ENCODE measurements around the gene TUBE1.
A peak's percentile ranks its signal among the peaks of the same experiment; 100 is the strongest.

The TUBE1 gene

DNA sequence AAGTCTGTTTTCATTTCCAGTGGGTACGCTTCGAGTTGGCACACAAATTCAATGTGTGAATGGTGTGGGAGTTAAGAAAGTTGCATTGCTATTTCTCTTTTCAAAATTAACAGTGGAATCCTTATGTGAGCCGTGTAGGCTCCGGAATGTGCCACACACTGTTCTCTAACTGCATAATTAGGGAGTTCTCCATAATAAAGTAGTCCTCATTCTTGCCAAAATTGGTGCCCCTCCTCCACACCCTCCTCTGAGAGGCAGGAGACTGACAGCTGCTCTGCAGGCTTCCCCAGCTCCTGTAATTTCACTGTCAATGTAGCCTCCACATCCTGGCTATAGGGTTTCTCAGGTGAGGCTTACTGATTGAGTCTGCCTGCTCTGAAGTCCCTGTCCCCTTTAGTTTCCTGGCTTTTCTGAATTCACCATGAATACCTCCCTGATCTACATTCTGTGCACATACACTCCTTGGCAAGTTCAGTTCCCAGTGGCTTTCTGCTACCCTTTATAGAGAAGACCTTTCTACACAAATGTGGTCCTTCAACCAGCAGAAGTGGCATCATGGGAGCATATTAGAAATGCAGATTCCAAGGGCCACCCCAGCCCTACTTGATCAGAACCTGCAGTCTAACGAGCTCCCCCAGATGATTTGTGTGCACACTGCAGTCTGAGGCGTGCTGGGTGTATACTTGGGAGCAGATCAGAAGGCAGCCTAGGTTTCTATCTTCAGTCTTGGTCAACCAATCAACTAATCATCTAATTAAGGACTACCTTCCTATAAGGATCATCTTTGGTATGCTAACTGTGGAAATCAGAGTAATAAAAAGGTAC lies 53.3 kb downstream of the TUBE1 start:
- no peak for DNase-seq

DNA sequence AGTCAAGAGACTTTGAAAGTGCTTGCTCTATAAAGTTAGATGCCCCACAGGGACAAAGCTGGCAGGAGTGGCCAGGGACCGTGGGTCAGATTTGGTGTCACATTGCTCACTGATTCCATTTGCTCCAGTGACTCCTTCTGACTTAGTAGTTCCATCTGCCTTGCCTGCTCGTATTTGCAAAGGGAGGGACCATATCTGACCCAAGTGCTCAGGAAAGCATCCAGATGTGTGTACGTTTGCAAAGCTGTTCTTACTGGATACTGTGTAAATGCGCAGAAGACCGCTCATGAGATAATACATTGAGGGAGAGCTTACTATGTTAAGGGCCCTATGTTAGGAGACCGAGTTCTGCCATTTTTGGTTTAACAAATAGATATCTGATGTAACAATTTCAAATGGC lies 54.6 kb downstream of the TUBE1 start:
- DNase-seq, result no peak

DNA sequence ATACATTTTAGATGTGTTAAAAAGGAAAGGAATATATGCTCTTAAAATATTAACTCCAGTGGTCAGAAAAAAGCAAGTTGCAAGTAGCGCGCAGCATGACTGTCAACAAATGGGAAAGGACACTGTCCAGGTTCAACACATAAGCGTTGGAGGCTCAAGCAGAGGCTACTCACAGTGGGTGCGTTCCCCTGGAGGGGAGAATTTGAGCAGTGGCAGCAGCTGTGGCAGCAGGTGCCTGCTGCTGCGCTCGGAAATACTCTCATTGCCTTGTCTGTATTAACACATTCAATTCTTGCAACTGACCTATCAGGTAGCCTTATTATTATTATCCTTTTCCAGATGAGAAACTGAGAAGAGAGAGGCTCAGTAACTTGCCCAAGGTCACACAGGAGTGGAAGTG lies 55.3 kb downstream of the TUBE1 start:
- no peak for DNase-seq

DNA sequence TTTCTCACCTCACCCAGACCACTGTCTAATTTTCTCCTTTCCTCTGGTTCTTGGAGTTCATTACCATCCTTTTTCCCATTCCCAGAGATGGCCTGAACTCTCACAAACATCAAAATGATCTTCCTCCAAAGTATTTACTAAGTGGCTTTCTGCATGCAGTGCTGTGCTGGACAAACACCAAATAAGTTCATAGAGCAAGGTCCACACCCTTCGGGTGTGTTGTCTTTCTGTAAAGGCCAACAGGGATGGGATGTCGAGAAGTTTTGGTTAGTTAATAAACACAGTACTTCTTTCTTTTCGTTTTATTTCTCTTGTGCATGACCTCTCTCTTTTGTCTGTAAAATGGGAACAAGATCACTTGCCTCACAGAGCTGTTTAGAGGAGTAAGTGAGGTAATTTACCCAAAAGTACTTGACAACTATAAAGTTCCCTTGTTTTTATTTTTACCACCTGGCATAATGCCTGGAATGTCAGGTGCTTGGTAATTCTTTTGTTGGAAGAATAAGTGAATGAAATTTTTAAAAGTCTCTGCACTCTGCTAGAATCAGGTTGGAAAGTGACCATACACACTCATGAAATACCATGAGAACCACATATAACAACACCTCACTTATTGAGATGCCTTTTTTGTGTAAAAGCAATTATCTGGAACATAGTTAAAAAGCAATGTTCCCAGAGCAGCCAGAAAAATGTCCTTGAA lies 56.2 kb downstream of the TUBE1 start:
- DNase-seq, result no peak

DNA sequence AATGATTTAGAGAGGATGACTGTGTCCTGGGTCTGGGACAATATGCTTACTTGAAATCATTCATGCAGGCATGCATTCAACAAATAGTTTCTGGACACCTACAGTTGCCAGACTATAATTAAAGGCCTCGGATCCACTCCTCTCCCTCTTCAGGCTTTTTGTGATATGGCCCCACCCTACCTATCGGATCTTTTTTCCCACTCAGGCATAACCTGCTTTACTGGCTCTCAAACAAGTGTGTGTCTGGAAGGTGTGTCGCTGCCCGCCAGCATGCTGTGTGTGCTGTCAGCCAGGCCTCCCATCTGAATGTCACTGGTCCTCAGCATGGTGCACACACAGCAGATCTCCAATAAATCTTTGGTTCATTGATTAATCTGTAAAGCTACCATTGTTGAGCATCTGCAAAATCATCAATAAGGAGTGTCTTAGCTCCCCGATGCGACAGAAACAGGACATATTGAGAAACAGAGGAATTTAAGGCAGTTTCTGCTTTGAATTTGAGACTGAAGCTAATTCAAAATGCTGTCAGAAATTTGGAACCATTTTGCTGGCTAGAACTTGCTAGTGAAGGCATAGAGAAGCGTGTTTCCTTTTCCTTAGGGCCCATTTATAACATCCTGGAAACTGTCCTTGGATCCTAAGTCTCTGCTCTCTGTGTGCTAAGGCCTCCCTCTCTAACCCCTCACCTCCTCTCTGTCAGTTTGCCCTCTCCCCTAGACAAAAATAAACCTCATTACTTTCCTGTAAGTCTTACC lies 56.9 kb downstream of the TUBE1 start:
- DNase-seq, result no peak

DNA sequence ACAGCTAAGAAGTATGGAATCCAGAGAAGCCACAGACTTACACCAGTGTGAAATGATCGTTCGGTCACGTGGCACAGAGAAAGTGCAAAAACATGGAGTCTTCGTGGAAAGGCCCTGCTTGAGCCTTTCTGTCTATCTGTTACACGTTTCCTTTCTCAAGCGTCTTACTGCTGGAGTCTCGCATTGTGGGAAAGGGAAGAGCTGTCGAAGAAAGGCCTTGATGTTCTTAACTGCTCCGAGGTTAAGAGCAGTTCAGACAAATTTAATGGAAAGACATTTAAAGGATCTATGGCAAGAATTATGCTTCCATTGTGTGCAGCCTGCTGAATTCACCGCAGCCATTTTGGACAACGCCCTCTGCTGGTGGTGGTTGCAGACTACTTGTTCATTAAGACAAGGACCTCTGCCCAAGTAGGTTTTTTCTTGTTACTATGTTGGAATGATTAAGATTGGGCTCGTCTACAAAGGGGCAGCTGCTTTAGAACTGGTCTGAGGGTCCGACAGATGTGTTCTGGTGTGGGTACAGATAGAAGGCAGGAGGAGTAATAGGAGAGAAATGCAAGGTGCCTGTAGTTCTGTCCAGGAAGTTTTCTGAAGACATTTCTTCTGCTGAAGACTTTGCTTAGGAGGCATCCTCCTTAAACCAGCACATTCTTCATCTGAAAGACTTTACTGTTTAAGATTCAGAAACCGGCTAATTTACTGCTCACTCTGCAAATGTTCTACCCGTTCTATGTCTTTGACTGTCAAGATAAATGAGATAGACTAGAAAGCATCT lies 58.0 kb downstream of the TUBE1 start:
- DNase-seq, result peak; percentile 49

DNA sequence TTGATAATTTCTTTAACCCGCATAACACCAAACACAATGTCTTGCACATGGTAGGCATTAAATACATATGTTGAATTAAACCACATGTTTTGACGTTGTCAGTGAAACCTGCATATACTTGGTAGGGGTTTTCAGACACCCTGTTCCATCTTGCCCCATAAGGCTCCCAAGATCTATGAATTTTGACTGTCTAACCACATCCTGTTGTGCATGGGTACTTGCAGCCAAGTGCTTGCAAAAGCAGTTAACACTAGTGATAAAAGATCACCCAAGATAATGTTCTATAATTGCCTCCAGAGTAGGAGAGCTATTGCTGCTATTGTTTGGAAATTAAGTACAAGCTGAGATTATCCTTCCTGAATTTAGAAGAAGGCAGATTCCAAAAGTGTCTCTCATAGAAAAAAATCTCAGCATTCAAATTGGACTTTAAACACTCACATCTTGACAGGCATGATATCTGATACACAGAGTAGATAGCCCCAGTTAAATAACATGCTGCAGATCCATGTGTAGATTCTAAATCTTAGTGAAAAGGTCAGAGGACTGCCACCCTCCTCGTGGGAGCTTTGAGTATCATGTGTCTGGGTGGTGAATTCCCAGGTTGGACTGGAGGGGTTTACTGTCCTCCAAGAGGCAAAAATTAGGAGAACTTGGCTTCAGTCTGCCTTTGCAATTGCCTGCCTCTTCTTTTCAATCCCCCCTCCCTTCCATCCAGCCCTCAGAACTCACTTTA lies 59.2 kb downstream of the TUBE1 start:
- DNase-seq, result no peak

DNA sequence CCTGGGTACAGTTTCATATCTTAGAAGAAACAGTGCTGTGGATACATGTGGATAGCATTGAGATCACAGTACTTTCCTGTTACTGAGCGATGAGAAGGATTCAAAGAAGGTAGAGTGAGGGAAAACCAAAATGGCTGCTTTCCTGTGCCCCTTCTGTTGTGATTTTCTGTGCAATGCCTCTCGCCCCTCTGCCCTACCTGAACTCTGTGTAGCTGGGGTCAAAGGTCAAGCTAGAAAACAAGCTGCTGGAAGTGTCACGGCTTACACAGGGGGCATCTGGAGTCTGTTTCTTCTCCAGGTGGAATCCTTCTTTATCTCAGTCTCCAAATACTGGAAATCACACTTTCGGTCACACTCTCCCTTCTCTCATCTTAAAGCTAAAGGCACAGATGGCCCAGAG lies 60.3 kb downstream of the TUBE1 start:
- no peak for DNase-seq

DNA sequence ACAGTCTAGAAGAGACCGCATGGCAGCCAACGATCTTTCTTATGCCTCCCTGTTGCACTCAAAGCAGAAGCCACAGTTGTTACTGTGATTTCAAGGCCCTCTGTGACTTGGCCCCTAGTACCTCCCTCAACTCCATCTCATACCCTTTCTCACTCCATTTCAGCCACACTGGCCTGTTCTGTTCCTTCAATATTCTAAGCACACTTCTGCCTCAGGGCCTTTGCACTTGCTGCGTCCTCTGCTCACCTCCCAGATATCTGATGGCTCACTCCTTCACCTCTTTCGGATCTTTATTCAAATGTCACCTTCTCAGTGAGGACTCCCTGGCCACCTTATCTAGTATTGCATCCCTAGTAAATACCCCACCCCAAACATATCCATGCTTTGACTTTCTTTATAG lies 62.8 kb downstream of the TUBE1 start:
- DNase-seq, result no peak

DNA sequence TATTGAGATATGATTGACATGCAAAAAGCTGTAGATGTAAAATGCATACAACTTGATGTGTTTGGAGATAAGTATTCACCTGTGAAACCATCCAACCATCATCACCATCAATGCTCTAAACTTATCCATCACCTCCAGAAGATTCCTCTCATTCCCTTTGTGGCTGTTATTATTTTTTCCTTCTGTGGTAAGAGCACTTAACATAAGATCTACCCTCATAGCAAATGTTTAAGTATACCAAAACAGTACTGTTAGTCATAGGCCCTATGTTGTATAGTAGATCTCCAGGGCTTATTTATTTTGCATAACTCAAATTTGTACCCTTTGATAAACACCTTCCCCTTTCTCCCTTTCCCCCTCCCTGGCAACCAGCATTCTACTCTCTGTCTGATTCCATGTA lies 64.5 kb downstream of the TUBE1 start:
- DNase-seq, result no peak

DNA sequence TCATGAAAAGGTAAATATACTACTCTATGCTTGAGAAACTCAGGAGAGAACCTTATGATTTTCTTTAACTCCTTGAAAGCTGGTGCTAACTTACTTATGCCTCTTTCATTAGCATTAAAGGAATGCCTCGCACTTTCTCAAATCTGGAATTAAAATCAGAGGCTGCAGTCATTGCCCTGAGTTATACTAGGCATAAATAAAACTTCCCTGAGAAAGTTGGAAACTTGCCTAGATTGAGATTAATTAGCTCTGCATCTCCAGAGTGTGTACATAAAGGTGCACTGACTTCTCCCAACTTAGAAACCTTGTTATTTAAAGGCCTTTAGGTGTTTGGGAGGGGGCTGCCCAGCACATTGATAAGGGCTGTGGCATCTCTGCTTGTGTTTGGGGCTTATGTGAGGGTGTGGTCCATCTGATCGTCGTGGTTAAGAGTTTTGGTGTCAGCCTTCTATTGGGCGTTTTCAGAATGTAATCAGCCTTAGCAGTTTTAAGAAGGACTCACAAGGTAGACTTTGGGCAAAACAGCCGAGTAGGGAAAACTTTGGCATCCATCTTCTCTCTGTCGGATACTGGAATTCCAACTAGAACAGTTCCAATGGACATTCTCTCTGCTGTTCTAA lies 65.5 kb downstream of the TUBE1 start:
- no peak for DNase-seq
